Mesothelial cell of epicardium (in vitro differentiated cells): ENCODE measurements around the gene GPHA2. TPM values are rescaled to one million over a fixed set of nuclear protein-coding genes. Genes with fewer than 3 reads are reported as not detected.

Source experiments
- DNase-seq, 2 experiments: peaks; one replicate each; pipeline ENCODE4 v3.0.0; 2021; ENCODE audit warnings: low spot score in 2 of 2; ENCODE audit not compliant: unreplicated experiment in 2 of 2
- H3K27ac Mint-ChIP-seq: 2 replicates; pipeline ENCODE4 v1.8.0; 2021; ENCODE audit warnings: mixed read lengths
- H3K27me3 Mint-ChIP-seq: 2 replicates; pipeline ENCODE4 v1.8.0; 2021; ENCODE audit warnings: low read depth, mixed read lengths
- H3K36me3 Mint-ChIP-seq: 2 replicates; pipeline ENCODE4 v1.8.0; 2021; ENCODE audit warnings: mixed read lengths
- H3K4me1 Mint-ChIP-seq: 2 replicates; pipeline ENCODE4 v1.8.0; 2021; ENCODE audit warnings: mixed read lengths
- H3K4me3 Mint-ChIP-seq: 2 replicates; pipeline ENCODE4 v1.8.0; 2021; ENCODE audit warnings: mild to moderate bottlenecking, moderate library complexity, mixed read lengths
- H3K9me3 Mint-ChIP-seq: 2 replicates; pipeline ENCODE4 v1.8.0; 2021; ENCODE audit warnings: mixed read lengths
- total RNA-seq: library from RNA; stranded (reverse); gene quantifications from 3 replicates; pipeline ENCODE4 v1.2.1, GENCODE V29; 2021
- TF ChIP-seq, protein P1 (sequence below): fragments of 200-600 bp; sonication (generic); IDR thresholded peaks from one replicate; pipeline ENCODE4 v1.5.0; 2021; ENCODE audit warnings: antibody characterized with exemption; ENCODE audit not compliant: unreplicated experiment

The GPHA2 gene
- total RNA-seq, 1 donor from 2014 or later: not detected

- Mint-ChIP-seq H3K9me3 (no peaks in the 10 kb centered on the region), H3K4me1 (no peaks in the 10 kb centered on the region), H3K27ac (no peak overlapping the region), H3K27me3 (peaks cover 34% of the 10 kb centered on the region), H3K4me3 (no peak overlapping the region), H3K36me3 (no peaks in the 10 kb centered on the region)
- DNase-seq: no peak
- TF ChIP-seq, protein P1, sequence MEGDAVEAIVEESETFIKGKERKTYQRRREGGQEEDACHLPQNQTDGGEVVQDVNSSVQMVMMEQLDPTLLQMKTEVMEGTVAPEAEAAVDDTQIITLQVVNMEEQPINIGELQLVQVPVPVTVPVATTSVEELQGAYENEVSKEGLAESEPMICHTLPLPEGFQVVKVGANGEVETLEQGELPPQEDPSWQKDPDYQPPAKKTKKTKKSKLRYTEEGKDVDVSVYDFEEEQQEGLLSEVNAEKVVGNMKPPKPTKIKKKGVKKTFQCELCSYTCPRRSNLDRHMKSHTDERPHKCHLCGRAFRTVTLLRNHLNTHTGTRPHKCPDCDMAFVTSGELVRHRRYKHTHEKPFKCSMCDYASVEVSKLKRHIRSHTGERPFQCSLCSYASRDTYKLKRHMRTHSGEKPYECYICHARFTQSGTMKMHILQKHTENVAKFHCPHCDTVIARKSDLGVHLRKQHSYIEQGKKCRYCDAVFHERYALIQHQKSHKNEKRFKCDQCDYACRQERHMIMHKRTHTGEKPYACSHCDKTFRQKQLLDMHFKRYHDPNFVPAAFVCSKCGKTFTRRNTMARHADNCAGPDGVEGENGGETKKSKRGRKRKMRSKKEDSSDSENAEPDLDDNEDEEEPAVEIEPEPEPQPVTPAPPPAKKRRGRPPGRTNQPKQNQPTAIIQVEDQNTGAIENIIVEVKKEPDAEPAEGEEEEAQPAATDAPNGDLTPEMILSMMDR: no peak
Measured at GRCh38 chr11:64951529-64951928, 15.8 kb upstream of the GPHA2 start.

GRCh38 chr11:64947208-64947814, 11.6 kb upstream of the GPHA2 start:
- H3K4me1 Mint-ChIP-seq: no peaks in the 10 kb centered on the region
- H3K4me3 Mint-ChIP-seq: no peak overlapping the region
- no peaks in the 10 kb centered on the region for H3K36me3 Mint-ChIP-seq
- H3K27ac Mint-ChIP-seq: no peak overlapping the region
- H3K27me3 Mint-ChIP-seq: peaks cover 44% of the 10 kb centered on the region
- DNase-seq: no peak
- H3K9me3 Mint-ChIP-seq: no peaks in the 10 kb centered on the region
- TF ChIP-seq, protein P1: no peak

GRCh38 chr11:64936539-64936938, 846 bp upstream of the GPHA2 start:
- H3K27ac Mint-ChIP-seq: no peak overlapping the region
- TF ChIP-seq, protein P1: no peak
- H3K27me3 Mint-ChIP-seq: peaks cover 10% of the 10 kb centered on the region
- no peak overlapping the region for H3K4me3 Mint-ChIP-seq
- H3K36me3 Mint-ChIP-seq: no peaks in the 10 kb centered on the region
- H3K4me1 Mint-ChIP-seq: peaks cover 7% of the 10 kb centered on the region
- H3K9me3 Mint-ChIP-seq: no peaks in the 10 kb centered on the region
- DNase-seq: no peak

DNA sequence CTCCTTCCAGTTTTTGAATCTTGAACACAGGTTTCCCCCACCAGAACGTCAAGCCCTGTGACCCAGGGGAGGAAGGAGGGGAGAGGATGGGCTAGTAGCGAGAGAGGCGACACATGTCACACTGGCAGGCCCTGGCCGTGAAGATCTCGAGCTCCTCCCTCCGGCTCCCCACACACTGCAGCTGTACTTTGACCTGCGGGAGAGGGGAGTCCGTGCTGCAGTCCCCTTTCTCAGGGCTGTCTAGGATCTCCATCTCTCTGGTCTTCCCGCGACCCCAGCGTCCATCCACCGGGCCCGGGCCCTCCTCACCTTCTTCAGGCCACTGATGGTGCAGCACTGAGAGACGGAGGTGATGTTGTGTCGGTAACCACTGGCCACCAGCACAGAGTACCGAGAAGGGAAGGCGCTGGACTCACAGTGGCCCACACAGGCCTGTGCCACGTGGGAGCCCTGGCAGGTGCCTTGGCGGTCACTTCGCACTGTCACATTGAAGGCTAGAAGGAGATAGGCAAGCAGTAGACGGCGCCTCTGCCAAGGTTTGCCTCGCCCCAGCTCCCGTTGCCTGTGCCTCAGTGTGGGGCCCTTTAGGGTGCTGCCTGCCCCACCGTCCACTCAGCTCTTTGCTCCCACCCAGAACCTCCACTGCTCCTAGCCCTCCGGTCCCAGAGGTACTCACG, 873 bp downstream of the GPHA2 start:
- Mint-ChIP-seq H3K4me3 (no peak overlapping the region), H3K4me1 (peaks cover 7% of the 10 kb centered on the region), H3K36me3 (peaks cover 13% of the 10 kb centered on the region), H3K27me3 (peaks cover 8% of the 10 kb centered on the region), H3K27ac (no peak overlapping the region), H3K9me3 (no peaks in the 10 kb centered on the region)
- TF ChIP-seq, protein P1: no peak
- DNase-seq: no peak

GRCh38 chr11:64933935-64934681, 1.6 kb downstream of the GPHA2 start:
- no peak for DNase-seq
- TF ChIP-seq, protein P1: no peak
- Mint-ChIP-seq H3K27ac (no peak overlapping the region), H3K4me1 (peaks cover 7% of the 10 kb centered on the region), H3K9me3 (no peaks in the 10 kb centered on the region), H3K36me3 (peaks cover 15% of the 10 kb centered on the region), H3K4me3 (no peak overlapping the region), H3K27me3 (peaks cover 8% of the 10 kb centered on the region)
